NCI-H2196 (cell line): Measurements from ENCODE around the gene PARD3B.
"Not testable (repeated sequence)": the region's sequence is repeated elsewhere in the genome, so short reads cannot be mapped to it uniquely, and the experiment has no call there.

Source experiments
- DNase-seq: peaks from one replicate; lab custom pipeline; 2025; ENCODE audit not compliant: unreplicated experiment; lab: John Stamatoyannopoulos, UW

PARD3B gene

GRCh38 chr2:204541637-204542036 lies 3.6 kb upstream of the PARD3B start:
- DNase-seq = no peak

- no peak for DNase-seq
These were observed 2.2 kb upstream of the PARD3B start for GRCh38 chr2:204542982-204543608.

GRCh38 chr2:204545861-204546735 lies 823 bp downstream of the PARD3B start:
- no peak for DNase-seq

GRCh38 chr2:204550751-204551511 lies 5.7 kb downstream of the PARD3B start:
- DNase-seq = no peak

- no peak for DNase-seq
These were observed 6.2 kb downstream of the PARD3B start for GRCh38 chr2:204551512-204551863.

- no peak for DNase-seq
These were observed 12.3 kb downstream of the PARD3B start for GRCh38 chr2:204557604-204558003.

GRCh38 chr2:204559358-204559757 lies 14.1 kb downstream of the PARD3B start:
- DNase-seq = not testable (repeated sequence)

- DNase-seq = no peak
These were observed 15.6 kb downstream of the PARD3B start for GRCh38 chr2:204560902-204561301.

GRCh38 chr2:204561771-204562170 lies 16.5 kb downstream of the PARD3B start:
- DNase-seq = no peak

- DNase-seq = no peak
These were observed 21.2 kb downstream of the PARD3B start for GRCh38 chr2:204566439-204566838.

GRCh38 chr2:204570421-204570820 lies 25.1 kb downstream of the PARD3B start:
- DNase-seq = no peak

- no peak for DNase-seq
These were observed 25.8 kb downstream of the PARD3B start for GRCh38 chr2:204571041-204571440.

- DNase-seq = no peak
These were observed 26.6 kb downstream of the PARD3B start for GRCh38 chr2:204571911-204572310.

GRCh38 chr2:204573221-204573620 lies 27.9 kb downstream of the PARD3B start:
- no peak for DNase-seq

GRCh38 chr2:204574486-204574885 lies 29.2 kb downstream of the PARD3B start:
- no peak for DNase-seq

- DNase-seq = no peak
These were observed 30.2 kb downstream of the PARD3B start for GRCh38 chr2:204575463-204575862.

- no peak for DNase-seq
These were observed 31.2 kb downstream of the PARD3B start for GRCh38 chr2:204576362-204576979.

- DNase-seq = no peak
These were observed 33.8 kb downstream of the PARD3B start for GRCh38 chr2:204578928-204579598.

- no peak for DNase-seq
These were observed 36.7 kb downstream of the PARD3B start for GRCh38 chr2:204581946-204582345.

GRCh38 chr2:204583773-204584172 lies 38.5 kb downstream of the PARD3B start:
- DNase-seq = no peak

- no peak for DNase-seq
These were observed 40.7 kb downstream of the PARD3B start for GRCh38 chr2:204585930-204586329.
